ENCODE measurements around the gene USP19. TPM values are rescaled to one million over a fixed set of nuclear protein-coding genes. Genes with fewer than 3 reads are reported as not detected.
A peak's percentile ranks its signal among the peaks of the same experiment; 100 is the strongest.

Gene USP19
- total and polyA plus RNA-seq, 2 of the 4 experiments (the other 2 are of a cell fraction) = 24.7 to 39.7 TPM

DNA sequence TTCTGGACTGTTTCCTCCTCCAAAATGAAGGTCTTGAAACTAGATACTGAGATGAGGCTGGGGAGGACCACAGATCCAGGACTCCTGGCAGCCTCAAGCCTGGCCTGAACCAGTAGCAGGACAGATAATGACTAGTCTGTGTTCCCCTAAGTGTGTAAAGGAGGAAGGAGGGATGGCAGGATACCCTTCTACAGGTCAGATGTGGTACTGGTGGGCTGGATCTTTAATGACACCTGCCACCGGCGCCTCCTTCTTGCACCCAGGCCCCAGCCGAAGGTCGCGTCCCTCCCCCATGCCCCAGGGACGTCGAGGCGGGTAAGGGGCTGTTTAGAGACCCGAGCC lies 556 bp downstream of the USP19 start:
- H2BK20ac ChIP-seq (ENCODE audit: low read depth, low read length) = no peak overlapping the region
- intact Hi-C loops (cut with micrococcal nuclease) (no loop called here), in situ Hi-C loops (cut with MboI; ENCODE audit: low sequenced_read_pairs) (no loop called here), dilution Hi-C loops (cut with HindIII; ENCODE audit: low sequenced_read_pairs, unreplicated experiment) (no loop called here)
- no TSS peak for BruUV-seq (replicated peaks)
- H3K9me3 ChIP-seq (ENCODE audit: control insufficient read depth, insufficient read depth, low read length) = no peaks in the 10 kb centered on the region
- peaks cover 3 to 50% of the 10 kb centered on the region in 2 experiments; a peak in 3 of 4 replicates for H3K79me1 ChIP-seq (ENCODE audit: low read depth in 1 of 2, low read length in 2 of 2)
- peak overlapping the region; percentile 87 for H4K91ac ChIP-seq (ENCODE audit: insufficient read depth, low read depth, low read length)
- H2AK9ac ChIP-seq (replicated peaks; ENCODE audit: low read depth, low read length, poor library complexity) = peak overlapping the region; percentile 99
- H3K27me3 ChIP-seq (ENCODE audit: control insufficient read depth, insufficient read depth, low read length) = no peaks in the 10 kb centered on the region
- peak overlapping the region; percentile 98 for H3K4me2 ChIP-seq (ENCODE audit: low read depth, low read length)
- DNase-seq (peak; percentile 6), ATAC-seq (ENCODE audit: low read depth) (peak; percentile 5)
- peaks cover 10% of the 10 kb centered on the region; the same call in 1 of the 2 replicates for H3K9me1 ChIP-seq (ENCODE audit: insufficient read depth, low read length)
- H3K27ac ChIP-seq (ENCODE audit: insufficient read depth, low read length) = peak overlapping the region; percentile 86
- WGBS, 2 experiments (ENCODE audit: extremely low coverage in 2 of 2, insufficient read length in 1 of 2) = no CpG with 5 or more reads among the region's 9 CpGs
- peak overlapping the region; percentile 93 for H3K23ac ChIP-seq (ENCODE audit: low read depth, low read length)
- ChIA-PET CTCF (no interaction called here), POLR2A (ENCODE audit: unreplicated experiment) (no interaction called here)
- H2AK5ac ChIP-seq (ENCODE audit: low read depth, low read length) = peak overlapping the region; percentile 95
- peak overlapping the region; percentile 80 for H3K4me3 ChIP-seq (ENCODE audit: insufficient read depth, low read depth, low read length)
- peak overlapping the region; percentile 89 for H2BK5ac ChIP-seq (ENCODE audit: low read depth, low read length, poor library complexity, severe bottlenecking)
- TF ChIP-seq RCOR1 (IDR thresholded peaks at IDR 0.05; ENCODE audit: insufficient replicate concordance, low read length) = no peak
- TF ChIP-seq MAZ (IDR thresholded peaks at IDR 0.05; ENCODE audit: borderline replicate concordance, low read depth, low read length) = no peak
- TF ChIP-seq SMC3 (IDR thresholded peaks at IDR 0.05; ENCODE audit: low read depth, low read length) = no peak
- TF ChIP-seq, protein P1, sequence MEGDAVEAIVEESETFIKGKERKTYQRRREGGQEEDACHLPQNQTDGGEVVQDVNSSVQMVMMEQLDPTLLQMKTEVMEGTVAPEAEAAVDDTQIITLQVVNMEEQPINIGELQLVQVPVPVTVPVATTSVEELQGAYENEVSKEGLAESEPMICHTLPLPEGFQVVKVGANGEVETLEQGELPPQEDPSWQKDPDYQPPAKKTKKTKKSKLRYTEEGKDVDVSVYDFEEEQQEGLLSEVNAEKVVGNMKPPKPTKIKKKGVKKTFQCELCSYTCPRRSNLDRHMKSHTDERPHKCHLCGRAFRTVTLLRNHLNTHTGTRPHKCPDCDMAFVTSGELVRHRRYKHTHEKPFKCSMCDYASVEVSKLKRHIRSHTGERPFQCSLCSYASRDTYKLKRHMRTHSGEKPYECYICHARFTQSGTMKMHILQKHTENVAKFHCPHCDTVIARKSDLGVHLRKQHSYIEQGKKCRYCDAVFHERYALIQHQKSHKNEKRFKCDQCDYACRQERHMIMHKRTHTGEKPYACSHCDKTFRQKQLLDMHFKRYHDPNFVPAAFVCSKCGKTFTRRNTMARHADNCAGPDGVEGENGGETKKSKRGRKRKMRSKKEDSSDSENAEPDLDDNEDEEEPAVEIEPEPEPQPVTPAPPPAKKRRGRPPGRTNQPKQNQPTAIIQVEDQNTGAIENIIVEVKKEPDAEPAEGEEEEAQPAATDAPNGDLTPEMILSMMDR (conservative IDR thresholded peaks at IDR 0.05; ENCODE audit: low read depth, low read length) = no peak
- no peak for TF ChIP-seq BHLHE40 (IDR thresholded peaks at IDR 0.05; ENCODE audit: low read depth, low read length)
- TF ChIP-seq, protein P2, sequence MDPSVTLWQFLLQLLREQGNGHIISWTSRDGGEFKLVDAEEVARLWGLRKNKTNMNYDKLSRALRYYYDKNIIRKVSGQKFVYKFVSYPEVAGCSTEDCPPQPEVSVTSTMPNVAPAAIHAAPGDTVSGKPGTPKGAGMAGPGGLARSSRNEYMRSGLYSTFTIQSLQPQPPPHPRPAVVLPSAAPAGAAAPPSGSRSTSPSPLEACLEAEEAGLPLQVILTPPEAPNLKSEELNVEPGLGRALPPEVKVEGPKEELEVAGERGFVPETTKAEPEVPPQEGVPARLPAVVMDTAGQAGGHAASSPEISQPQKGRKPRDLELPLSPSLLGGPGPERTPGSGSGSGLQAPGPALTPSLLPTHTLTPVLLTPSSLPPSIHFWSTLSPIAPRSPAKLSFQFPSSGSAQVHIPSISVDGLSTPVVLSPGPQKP (IDR thresholded peaks at IDR 0.05; ENCODE audit: borderline replicate concordance, low read depth, low read length) = no peak
- no peak for TF ChIP-seq CHD1 (IDR thresholded peaks at IDR 0.05; ENCODE audit: low read depth, low read length)
- TF ChIP-seq MXI1 (IDR thresholded peaks at IDR 0.05; ENCODE audit: borderline replicate concordance, low read depth, low read length) = no peak
- no peak for TF ChIP-seq FOS (IDR thresholded peaks at IDR 0.05; ENCODE audit: low read depth, low read length)
- no peak for TF ChIP-seq POLR2A (IDR thresholded peaks at IDR 0.05; ENCODE audit: low read depth, low read length)
- TF ChIP-seq, protein P3, sequence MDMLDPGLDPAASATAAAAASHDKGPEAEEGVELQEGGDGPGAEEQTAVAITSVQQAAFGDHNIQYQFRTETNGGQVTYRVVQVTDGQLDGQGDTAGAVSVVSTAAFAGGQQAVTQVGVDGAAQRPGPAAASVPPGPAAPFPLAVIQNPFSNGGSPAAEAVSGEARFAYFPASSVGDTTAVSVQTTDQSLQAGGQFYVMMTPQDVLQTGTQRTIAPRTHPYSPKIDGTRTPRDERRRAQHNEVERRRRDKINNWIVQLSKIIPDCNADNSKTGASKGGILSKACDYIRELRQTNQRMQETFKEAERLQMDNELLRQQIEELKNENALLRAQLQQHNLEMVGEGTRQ (IDR thresholded peaks at IDR 0.05; ENCODE audit: low read depth, low read length) = no peak
- peaks cover 6% of the 10 kb centered on the region for H4K20me1 ChIP-seq (ENCODE audit: insufficient read depth, low read length)
- peak overlapping the region; percentile 82 for H4K5ac ChIP-seq (ENCODE audit: low read depth, low read length)
- H2BK120ac ChIP-seq (ENCODE audit: low read depth, low read length) = no peak overlapping the region
- peak overlapping the region; percentile 95 for H3K4ac ChIP-seq (ENCODE audit: low read depth, low read length)
- H3K56ac ChIP-seq (ENCODE audit: extremely low read depth, insufficient read depth, low read length) = peak overlapping the region; percentile 62
- H3K18ac ChIP-seq (ENCODE audit: low read depth, low read length) = no peak overlapping the region
- peak overlapping the region; percentile 91 to 96 for H4K8ac ChIP-seq (ENCODE audit: low read depth in 2 of 2, low read length in 2 of 2)
- peaks cover 74% of the 10 kb centered on the region for H3K36me3 ChIP-seq (ENCODE audit: control insufficient read depth, insufficient read depth, low read length)
- H2BK15ac ChIP-seq (ENCODE audit: low read depth, low read length) = no peak overlapping the region
- H2AFZ ChIP-seq (replicated peaks; ENCODE audit: low read length, poor library complexity) = peak overlapping the region; percentile 97
- peaks cover 10% of the 10 kb centered on the region for H3K4me1 ChIP-seq (ENCODE audit: control insufficient read depth, insufficient read depth, low read length)
- peak overlapping the region; percentile 90 for H3K9ac ChIP-seq (ENCODE audit: low read depth, low read length)
- H3K14ac ChIP-seq (replicated peaks; ENCODE audit: low read depth, low read length) = peak overlapping the region; percentile 94

All from IMR-90 (cell line).